CD4-positive, alpha-beta T cell (primary cell): ENCODE data around the gene BAIAP2L2. TPM values are rescaled to one million over a fixed set of nuclear protein-coding genes. Genes with fewer than 3 reads are reported as not detected.

Experiments used
- ATAC-seq: fragments of 200-7000 bp; cut with Tn5 transposase; one replicate; pipeline ENCODE4 v1.10.0; 2022; ENCODE audit warnings: mild to moderate bottlenecking; ENCODE audit not compliant: poor library complexity
- CTCF ChIA-PET: fragments of 350-600 bp; sonication (Branson Sonifier 250); formaldehyde crosslinking; loops from one replicate; lab custom pipeline; 2021; ENCODE audit warnings: antibody characterized with exemption, inconsistent platforms; lab: Charles Lee
- POLR2A ChIA-PET: fragments of 350-600 bp; sonication (Branson Sonifier 250); formaldehyde crosslinking; loops from one replicate; lab custom pipeline; 2021; ENCODE audit warnings: antibody characterized with exemption, inconsistent platforms; lab: Charles Lee
- DNase-seq, 14 experiments: peaks; one replicate each; pipeline ENCODE4 v3.0.0-alpha.2; 2013 to 2020; ENCODE audit warnings: mixed read lengths in 2 of 14
- H3K27ac ChIP-seq, 2 donors: one replicate each; pipeline versions ENCODE4 v1.5.1 to v1.7.0; 2013; ENCODE audit warnings: low read length in 2 of 2, low read depth in 1 of 2, mild to moderate bottlenecking in 1 of 2
- H3K27me3 ChIP-seq, 2 experiments: 1 replicate in 1 of 2; 2 replicates in 1 of 2; pipeline versions ENCODE4 v1.6.1 to v1.7.0; 2013; ENCODE audit warnings: low read length in 2 of 2, control low read depth in 1 of 2, mild to moderate bottlenecking in 1 of 2, moderate library complexity in 1 of 2; ENCODE audit not compliant: insufficient read depth in 2 of 2, control insufficient read depth in 1 of 2
- H3K36me3 ChIP-seq: one replicate; pipeline ENCODE4 v1.6.1; 2013; ENCODE audit warnings: low read length, control low read depth; ENCODE audit not compliant: insufficient read depth
- H3K4me1 ChIP-seq: one replicate; pipeline ENCODE4 v1.6.1; 2013; ENCODE audit warnings: low read length, control low read depth; ENCODE audit not compliant: insufficient read depth
- H3K4me3 ChIP-seq: one replicate; pipeline ENCODE4 v1.5.1; 2013; ENCODE audit warnings: mild to moderate bottlenecking, low read length, moderate library complexity
- H3K9me3 ChIP-seq, 2 experiments: 1 replicate in 1 of 2; 2 replicates in 1 of 2; pipeline versions ENCODE4 v1.6.1 to v1.7.0; 2013; ENCODE audit warnings: low read length in 2 of 2, mild to moderate bottlenecking in 2 of 2, control low read depth in 1 of 2, moderate library complexity in 1 of 2; ENCODE audit not compliant: control insufficient read depth in 1 of 2, insufficient read depth in 1 of 2
- H3K27ac Mint-ChIP-seq: one replicate; pipeline ENCODE4 v1.8.0; 2020; ENCODE audit warnings: mixed read lengths
- H3K27me3 Mint-ChIP-seq: one replicate; pipeline ENCODE4 v1.8.0; 2021; ENCODE audit warnings: mixed read lengths
- H3K36me3 Mint-ChIP-seq: one replicate; pipeline ENCODE4 v1.8.0; 2021; ENCODE audit warnings: low read depth, mixed read lengths
- H3K4me1 Mint-ChIP-seq: one replicate; pipeline ENCODE4 v1.8.0; 2021; ENCODE audit warnings: low read depth, mixed read lengths
- H3K4me3 Mint-ChIP-seq: one replicate; pipeline ENCODE4 v1.8.0; 2020; ENCODE audit warnings: mild to moderate bottlenecking, mixed read lengths
- H3K9me3 Mint-ChIP-seq: one replicate; pipeline ENCODE4 v1.8.0; 2020; ENCODE audit warnings: mixed read lengths
- intact Hi-C, 2 experiments: fragments of 100-400 bp; cut with DNase I in 1 of 2; cut with micrococcal nuclease in 1 of 2; formaldehyde crosslinking; loops; one replicate each; pipeline versions ENCODE4 v1.15.1 to v1.9.0; 2023 to 2025; cut with DNase I, micrococcal nuclease
- total RNA-seq, 174 experiments: library from RNA in 2 of 174; stranded (reverse) in 2 of 174; gene quantifications; one replicate each; pipeline ENCODE4 v1.2.3 and lab custom pipeline; 2021 to 2026
- TF ChIP-seq, protein P1 (sequence below): fragments of 200-600 bp; IDR thresholded peaks from one replicate; pipeline ENCODE4 v1.8.0; 2022; ENCODE audit warnings: antibody characterized with exemption, mild to moderate bottlenecking

Gene BAIAP2L2
- total RNA-seq, 2 experiments from 2014 or later, result 0.45 to 1.0 TPM

DNA sequence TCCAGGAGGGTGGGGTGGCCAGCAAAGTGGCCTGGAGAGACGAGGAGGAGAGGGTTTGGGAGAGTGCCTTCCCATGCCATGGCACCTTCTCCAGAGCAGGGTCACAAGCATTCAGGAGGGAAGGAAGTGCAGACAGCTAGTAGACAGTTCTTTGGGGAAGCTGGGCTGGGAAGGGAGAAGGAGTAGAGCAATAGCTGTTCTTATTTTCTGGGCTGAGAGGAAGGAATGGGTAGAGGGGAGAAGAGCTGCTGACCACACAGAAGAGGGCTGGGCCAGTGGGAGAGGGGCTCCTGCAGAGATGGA lies 68.0 kb downstream of the BAIAP2L2 start:
- intact Hi-C loops, result no loop called here
- DNase-seq, result no peak
- POLR2A ChIA-PET, result no interaction called here
- CTCF ChIA-PET, result no interaction called here
- Mint-ChIP-seq H3K9me3 (no peaks in the 10 kb centered on the region), H3K36me3 (no peaks in the 10 kb centered on the region), H3K4me1 (no peaks in the 10 kb centered on the region), H3K27me3 (peaks cover 5% of the 10 kb centered on the region), H3K4me3 (no peak overlapping the region), H3K27ac (no peak overlapping the region)
- TF ChIP-seq, protein P1, sequence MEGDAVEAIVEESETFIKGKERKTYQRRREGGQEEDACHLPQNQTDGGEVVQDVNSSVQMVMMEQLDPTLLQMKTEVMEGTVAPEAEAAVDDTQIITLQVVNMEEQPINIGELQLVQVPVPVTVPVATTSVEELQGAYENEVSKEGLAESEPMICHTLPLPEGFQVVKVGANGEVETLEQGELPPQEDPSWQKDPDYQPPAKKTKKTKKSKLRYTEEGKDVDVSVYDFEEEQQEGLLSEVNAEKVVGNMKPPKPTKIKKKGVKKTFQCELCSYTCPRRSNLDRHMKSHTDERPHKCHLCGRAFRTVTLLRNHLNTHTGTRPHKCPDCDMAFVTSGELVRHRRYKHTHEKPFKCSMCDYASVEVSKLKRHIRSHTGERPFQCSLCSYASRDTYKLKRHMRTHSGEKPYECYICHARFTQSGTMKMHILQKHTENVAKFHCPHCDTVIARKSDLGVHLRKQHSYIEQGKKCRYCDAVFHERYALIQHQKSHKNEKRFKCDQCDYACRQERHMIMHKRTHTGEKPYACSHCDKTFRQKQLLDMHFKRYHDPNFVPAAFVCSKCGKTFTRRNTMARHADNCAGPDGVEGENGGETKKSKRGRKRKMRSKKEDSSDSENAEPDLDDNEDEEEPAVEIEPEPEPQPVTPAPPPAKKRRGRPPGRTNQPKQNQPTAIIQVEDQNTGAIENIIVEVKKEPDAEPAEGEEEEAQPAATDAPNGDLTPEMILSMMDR, result no peak
- peaks cover 3% of the 10 kb centered on the region for H3K4me1 ChIP-seq
- H3K36me3 ChIP-seq, result no peaks in the 10 kb centered on the region
- ATAC-seq, result no peak
- H3K27me3 ChIP-seq, result peaks cover 0 to 3% of the 10 kb centered on the region in 2 experiments
- H3K27ac ChIP-seq, result no peak overlapping the region
- H3K9me3 ChIP-seq, result no peaks in the 10 kb centered on the region
- H3K4me3 ChIP-seq, result no peak overlapping the region

DNA sequence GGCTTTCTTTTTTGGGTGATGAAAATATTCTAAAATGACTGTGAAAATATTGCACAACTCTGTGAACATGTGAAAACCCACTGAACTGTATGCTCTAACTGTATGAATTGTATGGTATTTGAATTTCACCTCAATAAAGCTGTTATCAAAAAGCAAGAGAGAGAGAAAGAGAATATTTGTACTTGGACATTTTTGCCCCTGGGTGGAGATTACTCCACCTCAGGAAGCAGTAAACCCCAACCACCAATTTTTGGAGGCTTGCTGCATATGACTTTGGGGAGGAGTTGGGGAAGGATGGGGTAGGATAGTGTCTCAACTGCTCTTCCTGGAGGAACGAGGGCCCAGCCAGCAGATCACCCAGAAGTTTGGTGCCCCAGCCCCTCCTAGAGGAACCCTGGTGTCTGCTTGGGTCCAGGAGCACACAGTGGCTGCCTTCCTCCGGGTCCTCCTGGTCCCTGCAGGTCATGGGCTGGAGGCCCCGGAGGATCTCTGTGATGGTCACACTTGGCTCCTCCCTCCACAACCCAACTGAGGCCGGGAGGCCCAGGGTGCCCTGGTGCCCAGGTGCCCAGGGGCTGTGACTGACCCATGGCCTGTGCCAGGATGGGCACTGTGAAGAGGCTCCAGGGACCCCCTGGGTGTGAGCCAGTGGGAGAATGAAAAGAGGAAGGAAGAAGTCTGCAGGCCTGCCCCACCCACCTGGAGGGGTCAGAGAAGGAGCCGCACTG lies 68.6 kb downstream of the BAIAP2L2 start:
- H3K27ac ChIP-seq, result no peak overlapping the region
- CTCF ChIA-PET, result no interaction called here
- POLR2A ChIA-PET, result no interaction called here
- H3K4me1 ChIP-seq, result peaks cover 3% of the 10 kb centered on the region
- Mint-ChIP-seq H3K9me3 (no peaks in the 10 kb centered on the region), H3K4me1 (no peaks in the 10 kb centered on the region), H3K27ac (no peak overlapping the region), H3K36me3 (no peaks in the 10 kb centered on the region), H3K4me3 (no peak overlapping the region), H3K27me3 (peaks cover under 1% of the 10 kb centered on the region)
- H3K36me3 ChIP-seq, result no peaks in the 10 kb centered on the region
- intact Hi-C loops, result no loop called here
- TF ChIP-seq, protein P1, result no peak
- peaks cover 0 to 3% of the 10 kb centered on the region in 2 experiments for H3K27me3 ChIP-seq
- DNase-seq (no peak), ATAC-seq (no peak)
- H3K9me3 ChIP-seq, result no peaks in the 10 kb centered on the region
- H3K4me3 ChIP-seq, result no peak overlapping the region

DNA sequence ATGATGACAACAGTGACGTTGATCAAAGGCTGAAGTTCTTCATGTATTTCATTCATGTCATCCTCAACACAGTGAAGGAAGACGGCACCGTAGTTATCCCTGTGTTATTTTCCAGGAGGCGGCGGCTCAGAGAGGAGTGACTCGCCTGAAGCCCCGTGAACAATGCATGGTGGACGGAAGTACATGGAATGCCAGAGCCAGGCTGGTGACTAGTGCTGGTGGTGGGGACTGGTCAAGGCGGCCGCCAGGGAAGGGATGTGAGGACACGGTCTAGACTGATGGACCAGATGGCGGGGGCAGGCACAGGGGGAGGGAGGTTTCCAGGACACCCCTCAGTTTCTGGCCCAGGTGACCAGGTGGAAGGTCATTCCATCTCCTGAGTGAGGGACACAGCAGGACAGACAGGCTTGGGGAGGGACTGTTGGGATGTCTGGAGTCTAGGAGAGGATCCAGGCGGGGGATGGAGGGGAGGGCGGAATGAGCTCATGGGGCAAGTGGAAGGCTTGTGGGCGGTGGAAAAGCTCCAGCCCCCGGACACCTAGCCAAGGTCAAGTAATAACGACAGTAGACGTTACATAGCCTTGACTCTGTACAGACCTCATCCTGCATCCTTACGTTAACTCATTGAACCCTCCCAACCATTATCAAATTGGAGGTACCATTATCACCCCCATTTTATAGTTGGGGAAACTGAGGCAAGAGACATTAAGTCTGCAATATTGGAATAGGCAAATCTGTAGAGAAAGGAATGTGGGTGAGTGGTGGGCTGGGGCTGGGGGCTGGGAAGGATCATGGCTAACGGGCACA lies 69.3 kb downstream of the BAIAP2L2 start:
- no peaks in the 10 kb centered on the region for H3K9me3 ChIP-seq
- Mint-ChIP-seq H3K4me1 (no peaks in the 10 kb centered on the region), H3K36me3 (no peaks in the 10 kb centered on the region), H3K4me3 (no peak overlapping the region), H3K9me3 (no peaks in the 10 kb centered on the region), H3K27ac (no peak overlapping the region), H3K27me3 (no peaks in the 10 kb centered on the region)
- POLR2A ChIA-PET, result no interaction called here
- H3K4me1 ChIP-seq, result peaks cover 3% of the 10 kb centered on the region
- TF ChIP-seq, protein P1, result no peak
- H3K4me3 ChIP-seq, result no peak overlapping the region
- intact Hi-C loops, result no loop called here
- H3K27ac ChIP-seq, result no peak overlapping the region
- CTCF ChIA-PET, result no interaction called here
- ATAC-seq (no peak), DNase-seq (no peak)
- no peaks in the 10 kb centered on the region for H3K36me3 ChIP-seq
- H3K27me3 ChIP-seq, result peaks cover 0 to 3% of the 10 kb centered on the region in 2 experiments
